ENCODE results near the gene ATP5ME. TPM values are rescaled to one million over a fixed set of nuclear protein-coding genes. Genes with fewer than 3 reads are reported as not detected.

The ATP5ME gene
- total RNA-seq, 1 experiment from 2014 or later: 330 TPM

- Histone ChIP-seq H3K27me3 (ENCODE audit: insufficient read depth, low read length) (no peaks in the 10 kb centered on the region), H3K4me1 (ENCODE audit: control insufficient read depth in 1 of 2, insufficient read depth in 2 of 2, low read length in 2 of 2) (no peaks in the 10 kb centered on the region), H3K9ac (ENCODE audit: low read length) (no peak overlapping the region), H3K4me3 (replicated peaks in 1 of 2; ENCODE audit: low read depth in 1 of 2, low read length in 2 of 2) (no peak overlapping the region), H3K79me2 (ENCODE audit: insufficient read depth, low read length) (no peaks in the 10 kb centered on the region), H4K20me1 (ENCODE audit: insufficient read depth) (no peaks in the 10 kb centered on the region), H3K36me3 (ENCODE audit: control insufficient read depth in 1 of 2, insufficient read depth in 2 of 2, low read length in 2 of 2) (no peaks in the 10 kb centered on the region), H3K9me3 (ENCODE audit: control insufficient read depth in 1 of 2, insufficient read depth in 1 of 2, low read depth in 1 of 2, low read length in 2 of 2) (no peaks in the 10 kb centered on the region), H3K4me2 (ENCODE audit: low read length) (no peak overlapping the region), H3K9me2 (ENCODE audit: insufficient read depth) (no peaks in the 10 kb centered on the region), H2AFZ (ENCODE audit: low read depth, low read length, poor library complexity, severe bottlenecking) (no peak overlapping the region), H3K27ac (ENCODE audit: low read depth, low read length) (no peak overlapping the region)
- ChIA-PET CTCF (no interaction called here), RAD21 (ENCODE audit: low non-redundant PET in 1 of 2, low total read pairs in 2 of 2, uncharacterized antibody in 2 of 2, unreplicated experiment in 2 of 2) (no interaction called here), POLR2A (no interaction called here)
- intact Hi-C loops (cut with micrococcal nuclease): no loop called here
- ATAC-seq (no peak), DNase-seq (ENCODE audit: low read depth, low spot score) (no peak)
- no TSS peak for BruUV-seq (replicated peaks)
- TF ChIP-seq ZNF274 (IDR thresholded peaks at IDR 0.05; ENCODE audit: low read depth, low read length) (no peak), EZH2 (IDR thresholded peaks at IDR 0.05) (no peak), FOSL1 (IDR thresholded peaks at IDR 0.05; ENCODE audit: low read depth) (no peak), TCF7L2 (IDR thresholded peaks at IDR 0.05; ENCODE audit: borderline replicate concordance, extremely low read depth, insufficient read depth, insufficient read length) (no peak), MAX (IDR thresholded peaks at IDR 0.05) (no peak), YY1 (IDR thresholded peaks at IDR 0.05; ENCODE audit: extremely low read depth, insufficient replicate concordance, low read depth, low read length) (no peak), POLR2A (IDR thresholded peaks at IDR 0.05; ENCODE audit: borderline replicate concordance, extremely low read depth, insufficient read depth, insufficient read length) (no peak), CEBPB (IDR thresholded peaks at IDR 0.05; ENCODE audit: low read depth) (no peak)
Observed at GRCh38 chr4:625631-626161, 48.4 kb downstream of the ATP5ME start.

- intact Hi-C loops (cut with micrococcal nuclease): no loop called here
- ATAC-seq: no peak
- TF ChIP-seq RAD21 (IDR thresholded peaks at IDR 0.05; ENCODE audit: low read depth) (no peak), CEBPB (IDR thresholded peaks at IDR 0.05; ENCODE audit: low read depth) (no peak), CBX3 (IDR thresholded peaks at IDR 0.05; ENCODE audit: low read depth) (no peak), ATF3 (IDR thresholded peaks at IDR 0.05) (no peak), ZBTB33 (IDR thresholded peaks at IDR 0.05; ENCODE audit: extremely low read depth, insufficient replicate concordance, low read length) (no peak), YY1 (IDR thresholded peaks at IDR 0.05; ENCODE audit: extremely low read depth, insufficient replicate concordance, low read depth, low read length) (no peak), EGR1 (IDR thresholded peaks at IDR 0.05; ENCODE audit: low read depth) (no peak), EZH2phosphoT487 (IDR thresholded peaks at IDR 0.05; ENCODE audit: borderline replicate concordance) (no peak), SP1 (IDR thresholded peaks at IDR 0.05; ENCODE audit: low read depth) (no peak)
Observed at GRCh38 chr4:624705-625590, 49.1 kb downstream of the ATP5ME start, which contains the start of gene PDE6B. Gene PDE6B (plus strand): TSS chr4:625573. CDS start chr4:625627, 54 bp downstream.

More at GRCh38 chr4:624705-625590, 49.1 kb downstream of the ATP5ME start, which contains the start of gene PDE6B:
- H3K9me2 ChIP-seq (ENCODE audit: insufficient read depth): no peaks in the 10 kb centered on the region
- ChIA-PET RAD21 (ENCODE audit: low non-redundant PET in 1 of 2, low total read pairs in 2 of 2, uncharacterized antibody in 2 of 2, unreplicated experiment in 2 of 2) (no interaction called here), POLR2A (no interaction called here), CTCF (no interaction called here)
- no peaks in the 10 kb centered on the region for H3K36me3 ChIP-seq (ENCODE audit: control insufficient read depth in 1 of 2, insufficient read depth in 2 of 2, low read length in 2 of 2)
- H2AFZ ChIP-seq (ENCODE audit: low read depth, low read length, poor library complexity, severe bottlenecking): no peak within 1 kb of the TSS
- H3K4me2 ChIP-seq (ENCODE audit: low read length): no peak within 1 kb of the TSS
- no TSS peak for BruUV-seq (replicated peaks)
- no peaks in the 10 kb centered on the region for H4K20me1 ChIP-seq (ENCODE audit: insufficient read depth)
- no peaks in the 10 kb centered on the region for H3K9me3 ChIP-seq (ENCODE audit: control insufficient read depth in 1 of 2, insufficient read depth in 1 of 2, low read depth in 1 of 2, low read length in 2 of 2)
- H3K79me2 ChIP-seq (ENCODE audit: insufficient read depth, low read length): no peaks in the 10 kb centered on the region
- H3K27ac ChIP-seq (ENCODE audit: low read depth, low read length): no peak within 1 kb of the TSS
- H3K27me3 ChIP-seq (ENCODE audit: insufficient read depth, low read length): no peaks in the 10 kb centered on the region
- DNase-seq (ENCODE audit: low read depth, low spot score): no peak
- H3K4me1 ChIP-seq (ENCODE audit: control insufficient read depth in 1 of 2, insufficient read depth in 2 of 2, low read length in 2 of 2): no peaks in the 10 kb centered on the region
- no peak within 1 kb of the TSS for H3K4me3 ChIP-seq (replicated peaks in 1 of 2; ENCODE audit: low read depth in 1 of 2, low read length in 2 of 2)
- no peak within 1 kb of the TSS for H3K9ac ChIP-seq (ENCODE audit: low read length)
